GM18873 (cell line): ENCODE data around the gene TM9SF4.
"Not testable (repeated sequence)": the region's sequence is repeated elsewhere in the genome, so short reads cannot be mapped to it uniquely, and the experiment has no call there.

Experiments
- ATAC-seq: cut with Tn5 transposase; IDR thresholded peaks from one replicate; pipeline ENCODE4 v1.9.1; 2021; ENCODE audit warnings: mild to moderate bottlenecking, moderate library complexity, moderate number of reproducible peaks; ENCODE audit not compliant: unreplicated experiment, low FRiP score

Gene TM9SF4

GRCh38 chr20:32184961-32185603, 75.6 kb downstream of the TM9SF4 start:
- ATAC-seq: no peak

GRCh38 chr20:32186506-32186905, 77.0 kb downstream of the TM9SF4 start:
- no peak for ATAC-seq

- ATAC-seq: no peak
These were observed 79.0 kb downstream of the TM9SF4 start for GRCh38 chr20:32188376-32189122.

GRCh38 chr20:32189123-32189410, 79.6 kb downstream of the TM9SF4 start:
- ATAC-seq: no peak

- no peak for ATAC-seq
These were observed 80.4 kb downstream of the TM9SF4 start for GRCh38 chr20:32189691-32190615.

- ATAC-seq: no peak
These were observed 81.3 kb downstream of the TM9SF4 start for GRCh38 chr20:32190616-32191415.

- ATAC-seq: no peak
These were observed 81.9 kb downstream of the TM9SF4 start for GRCh38 chr20:32191422-32191821.

- no peak for ATAC-seq
These were observed 82.4 kb downstream of the TM9SF4 start for GRCh38 chr20:32191873-32192272.

GRCh38 chr20:32192698-32193097, 83.2 kb downstream of the TM9SF4 start:
- no peak for ATAC-seq

- not testable (repeated sequence) for ATAC-seq
These were observed 83.8 kb downstream of the TM9SF4 start for GRCh38 chr20:32193336-32193735.

GRCh38 chr20:32193996-32194395, 84.5 kb downstream of the TM9SF4 start:
- no peak for ATAC-seq

- no peak for ATAC-seq
These were observed 86.1 kb downstream of the TM9SF4 start for GRCh38 chr20:32195581-32195980.

GRCh38 chr20:32196613-32197012, 87.1 kb downstream of the TM9SF4 start:
- ATAC-seq: not testable (repeated sequence)

GRCh38 chr20:32197136-32197535, 87.6 kb downstream of the TM9SF4 start:
- not testable (repeated sequence) for ATAC-seq

GRCh38 chr20:32199006-32199405, 89.5 kb downstream of the TM9SF4 start:
- ATAC-seq: no peak

- no peak for ATAC-seq
These were observed 91.9 kb downstream of the TM9SF4 start for GRCh38 chr20:32201296-32201976.

- no peak for ATAC-seq
These were observed 92.5 kb downstream of the TM9SF4 start for GRCh38 chr20:32201977-32202363.

GRCh38 chr20:32203356-32204204, 94.1 kb downstream of the TM9SF4 start:
- ATAC-seq: no peak
